Astrocyte (in vitro differentiated cells and primary cell): ENCODE data around the gene LRBA. TPM values are rescaled to one million over a fixed set of nuclear protein-coding genes. Genes with fewer than 3 reads are reported as not detected.

Experiments used
- DNase-seq: peaks from one replicate; pipeline ENCODE4 v3.0.0-alpha.2; 2010; ENCODE audit warnings: low read depth
- FAIRE-seq: peaks from 2 replicates; lab custom pipeline; 2011; peaks lifted over from hg19 to GRCh38; lab: Jason Lieb, UNC
- H2AFZ ChIP-seq: 2 replicates; pipeline ENCODE4 v1.6.0; 2012; ENCODE audit warnings: low read depth, low read length, inconsistent platforms
- H3K27ac ChIP-seq: 2 replicates; pipeline ENCODE4 v1.5.1; 2011; ENCODE audit warnings: low read depth, low read length, inconsistent platforms
- H3K27me3 ChIP-seq: 2 replicates; pipeline ENCODE4 v1.6.0; 2011; ENCODE audit warnings: low read length, inconsistent platforms; ENCODE audit not compliant: insufficient read depth
- H3K36me3 ChIP-seq: 2 replicates; pipeline ENCODE4 v1.5.1; 2011; ENCODE audit warnings: low read length, inconsistent platforms; ENCODE audit not compliant: insufficient read depth
- H3K4me1 ChIP-seq: 2 replicates; pipeline ENCODE4 v1.5.1; 2011; ENCODE audit warnings: low read length, inconsistent platforms; ENCODE audit not compliant: insufficient read depth
- H3K4me2 ChIP-seq: 2 replicates; pipeline ENCODE4 v1.6.0; 2012; ENCODE audit warnings: low read length, inconsistent platforms
- H3K4me3 ChIP-seq: 2 replicates; pipeline ENCODE4 v1.5.1; 2011; ENCODE audit warnings: low read depth, mild to moderate bottlenecking, low read length, inconsistent platforms; ENCODE audit not compliant: insufficient read depth
- H3K79me2 ChIP-seq: 2 replicates; pipeline ENCODE4 v1.6.0; 2012; ENCODE audit warnings: mild to moderate bottlenecking, low read length, inconsistent platforms; ENCODE audit not compliant: insufficient read depth
- H3K9ac ChIP-seq: 2 replicates; pipeline ENCODE4 v1.6.0; 2012; ENCODE audit warnings: mild to moderate bottlenecking, low read length, inconsistent platforms
- H3K9me3 ChIP-seq: 2 replicates; pipeline ENCODE4 v1.5.1; 2012; ENCODE audit warnings: low read depth, mild to moderate bottlenecking, low read length, inconsistent platforms; ENCODE audit not compliant: insufficient read depth
- H4K20me1 ChIP-seq: 2 replicates; pipeline ENCODE4 v1.6.0; 2012; ENCODE audit warnings: low read length, inconsistent platforms; ENCODE audit not compliant: insufficient read depth
- H3K27ac Mint-ChIP-seq: one replicate; pipeline ENCODE4 v1.8.0; 2021; ENCODE audit warnings: mild to moderate bottlenecking, mixed read lengths; ENCODE audit not compliant: unreplicated experiment
- H3K27me3 Mint-ChIP-seq: one replicate; pipeline ENCODE4 v1.8.0; 2021; ENCODE audit warnings: low read depth, mixed read lengths; ENCODE audit not compliant: unreplicated experiment
- H3K36me3 Mint-ChIP-seq: one replicate; pipeline ENCODE4 v1.8.0; 2021; ENCODE audit warnings: low read depth, mixed read lengths; ENCODE audit not compliant: unreplicated experiment
- H3K4me1 Mint-ChIP-seq: one replicate; pipeline ENCODE4 v1.8.0; 2021; ENCODE audit warnings: low read depth, mixed read lengths; ENCODE audit not compliant: unreplicated experiment
- H3K4me3 Mint-ChIP-seq: one replicate; pipeline ENCODE4 v1.8.0; 2021; ENCODE audit warnings: mild to moderate bottlenecking, moderate library complexity, mixed read lengths; ENCODE audit not compliant: unreplicated experiment
- H3K9me3 Mint-ChIP-seq: one replicate; pipeline ENCODE4 v1.8.0; 2021; ENCODE audit warnings: mild to moderate bottlenecking, mixed read lengths; ENCODE audit not compliant: unreplicated experiment
- EZH2 ChIP-seq: IDR thresholded peaks from 2 replicates; pipeline ENCODE4 v1.6.1; 2012; ENCODE audit warnings: mild to moderate bottlenecking, low read length, inconsistent platforms; ENCODE audit not compliant: insufficient read depth
- total RNA-seq: library from RNA; stranded (reverse); gene quantifications from 2 replicates; pipeline ENCODE4 v1.2.1, GENCODE V29; 2021
- TF ChIP-seq, protein P1 (sequence below): IDR thresholded peaks from 2 replicates; pipeline ENCODE4 v1.5.1; 2011; ENCODE audit warnings: low read depth, mild to moderate bottlenecking, inconsistent platforms, low read length, moderate library complexity; ENCODE audit not compliant: insufficient read depth

LRBA gene
- total RNA-seq, 1 donor from 2014 or later: 25.3 TPM

DNA sequence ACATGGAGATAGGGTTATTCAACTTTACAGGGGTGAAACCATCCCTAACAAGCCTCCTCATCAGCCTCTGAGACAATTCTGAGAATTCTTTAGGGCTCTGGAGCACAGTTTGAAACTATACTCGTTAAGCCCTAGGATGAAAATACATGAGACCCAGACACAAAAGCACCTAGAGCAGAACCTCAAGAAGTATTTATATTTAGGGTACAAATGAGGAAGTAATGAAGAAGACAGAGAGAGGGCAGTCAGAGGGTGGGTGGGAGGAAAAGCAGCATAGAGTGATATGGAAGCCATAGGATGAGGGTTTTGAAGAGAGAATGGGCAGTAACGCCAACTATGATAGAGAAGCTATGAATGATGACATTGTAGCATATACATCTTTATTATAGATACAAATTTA, 686.6 kb downstream of the LRBA start:
- Mint-ChIP-seq H3K27ac (no peak overlapping the region), H3K27me3 (no peaks in the 10 kb centered on the region)

DNA sequence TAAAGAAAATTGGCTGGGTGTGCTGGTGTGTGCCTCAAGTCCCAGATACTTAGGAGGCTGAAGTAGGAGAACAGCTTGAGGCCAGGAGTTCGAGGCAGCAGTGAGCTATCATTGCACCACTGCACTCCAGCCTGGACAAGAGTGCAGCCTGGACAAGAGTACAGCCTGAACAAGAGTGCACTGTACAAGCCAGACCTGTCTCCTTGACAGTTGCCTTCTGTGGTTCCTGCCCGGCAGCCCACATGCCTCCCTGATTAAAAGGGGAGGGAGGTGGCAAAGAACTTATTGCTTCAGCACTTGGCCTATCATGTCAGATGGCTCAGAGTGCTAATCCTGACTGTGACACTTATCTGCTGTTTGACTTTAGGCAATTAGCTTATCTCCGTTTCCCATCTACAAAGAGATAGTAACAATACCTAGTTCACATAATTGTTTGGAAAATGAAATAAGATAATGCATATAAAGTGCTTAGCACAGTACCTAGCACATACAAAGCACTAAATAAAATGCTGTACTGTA, 687.8 kb downstream of the LRBA start:
- H4K20me1 ChIP-seq: no peaks in the 10 kb centered on the region
- H2AFZ ChIP-seq: no peak overlapping the region
- no peaks in the 10 kb centered on the region for H3K9me3 ChIP-seq
- H3K4me3 Mint-ChIP-seq: no peak overlapping the region
- no peaks in the 10 kb centered on the region for H3K27me3 ChIP-seq
- no peak for TF ChIP-seq EZH2
- TF ChIP-seq, protein P1, sequence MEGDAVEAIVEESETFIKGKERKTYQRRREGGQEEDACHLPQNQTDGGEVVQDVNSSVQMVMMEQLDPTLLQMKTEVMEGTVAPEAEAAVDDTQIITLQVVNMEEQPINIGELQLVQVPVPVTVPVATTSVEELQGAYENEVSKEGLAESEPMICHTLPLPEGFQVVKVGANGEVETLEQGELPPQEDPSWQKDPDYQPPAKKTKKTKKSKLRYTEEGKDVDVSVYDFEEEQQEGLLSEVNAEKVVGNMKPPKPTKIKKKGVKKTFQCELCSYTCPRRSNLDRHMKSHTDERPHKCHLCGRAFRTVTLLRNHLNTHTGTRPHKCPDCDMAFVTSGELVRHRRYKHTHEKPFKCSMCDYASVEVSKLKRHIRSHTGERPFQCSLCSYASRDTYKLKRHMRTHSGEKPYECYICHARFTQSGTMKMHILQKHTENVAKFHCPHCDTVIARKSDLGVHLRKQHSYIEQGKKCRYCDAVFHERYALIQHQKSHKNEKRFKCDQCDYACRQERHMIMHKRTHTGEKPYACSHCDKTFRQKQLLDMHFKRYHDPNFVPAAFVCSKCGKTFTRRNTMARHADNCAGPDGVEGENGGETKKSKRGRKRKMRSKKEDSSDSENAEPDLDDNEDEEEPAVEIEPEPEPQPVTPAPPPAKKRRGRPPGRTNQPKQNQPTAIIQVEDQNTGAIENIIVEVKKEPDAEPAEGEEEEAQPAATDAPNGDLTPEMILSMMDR: no peak
- no peak overlapping the region for H3K4me2 ChIP-seq
- H3K9ac ChIP-seq: no peak overlapping the region
- DNase-seq (no peak), FAIRE-seq (no peak)
- no peaks in the 10 kb centered on the region for H3K36me3 Mint-ChIP-seq
- peaks cover 7% of the 10 kb centered on the region for H3K4me1 Mint-ChIP-seq
- H3K9me3 Mint-ChIP-seq: no peaks in the 10 kb centered on the region
- no peak overlapping the region for H3K27ac ChIP-seq
- H3K27me3 Mint-ChIP-seq: no peaks in the 10 kb centered on the region
- H3K36me3 ChIP-seq: no peaks in the 10 kb centered on the region
- H3K4me1 ChIP-seq: no peaks in the 10 kb centered on the region
- H3K4me3 ChIP-seq: no peak overlapping the region
- no peak overlapping the region for H3K27ac Mint-ChIP-seq
- H3K79me2 ChIP-seq: no peaks in the 10 kb centered on the region

More for the DNA sequence above, 686.6 kb downstream of the LRBA start:
- H4K20me1 ChIP-seq: no peaks in the 10 kb centered on the region
- H3K79me2 ChIP-seq: no peaks in the 10 kb centered on the region
- no peak overlapping the region for H3K4me3 Mint-ChIP-seq
- H3K27ac ChIP-seq: no peak overlapping the region
- no peaks in the 10 kb centered on the region for H3K36me3 Mint-ChIP-seq
- H3K9me3 ChIP-seq: no peaks in the 10 kb centered on the region
- DNase-seq: no peak
- H2AFZ ChIP-seq: no peak overlapping the region
- no peak overlapping the region for H3K9ac ChIP-seq
- peaks cover 4% of the 10 kb centered on the region for H3K4me1 Mint-ChIP-seq
- no peaks in the 10 kb centered on the region for H3K4me1 ChIP-seq
- H3K4me2 ChIP-seq: no peak overlapping the region
- no peaks in the 10 kb centered on the region for H3K36me3 ChIP-seq
- H3K4me3 ChIP-seq: no peak overlapping the region
- no peaks in the 10 kb centered on the region for H3K9me3 Mint-ChIP-seq
- no peak for TF ChIP-seq EZH2
- TF ChIP-seq, protein P1: no peak
- H3K27me3 ChIP-seq: no peaks in the 10 kb centered on the region
- FAIRE-seq: no peak

DNA sequence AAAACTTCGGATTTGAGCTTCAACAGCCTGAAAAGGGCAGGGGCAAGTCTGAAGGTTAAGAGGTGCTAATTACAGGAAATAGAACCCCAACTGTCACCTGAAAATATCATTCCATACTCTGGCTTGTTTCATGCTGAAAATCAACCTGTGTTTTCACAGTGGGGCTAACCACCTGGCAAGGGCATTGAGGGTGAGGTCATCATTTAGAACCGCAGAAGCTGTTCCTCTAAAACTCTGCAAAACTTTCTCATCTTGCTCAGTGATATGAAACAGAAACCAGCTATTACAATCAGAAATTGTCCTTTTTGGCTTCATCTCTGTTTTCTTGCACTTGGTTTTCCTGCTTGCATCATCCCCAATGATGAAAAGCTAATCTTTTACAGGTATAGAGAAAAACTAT, 689.2 kb downstream of the LRBA start:
- peaks cover 5% of the 10 kb centered on the region for H3K4me1 Mint-ChIP-seq
- no peaks in the 10 kb centered on the region for H3K9me3 Mint-ChIP-seq

More for the DNA sequence above, 689.2 kb downstream of the LRBA start:
- no peak overlapping the region for H2AFZ ChIP-seq
- no peaks in the 10 kb centered on the region for H3K36me3 ChIP-seq
- no peak for TF ChIP-seq EZH2
- TF ChIP-seq, protein P1: no peak
- FAIRE-seq: no peak
- no peak for DNase-seq
- H3K36me3 Mint-ChIP-seq: no peaks in the 10 kb centered on the region
- H3K4me3 ChIP-seq: no peak overlapping the region
- H3K27me3 ChIP-seq: no peaks in the 10 kb centered on the region
- no peak overlapping the region for H3K27ac Mint-ChIP-seq
- H3K79me2 ChIP-seq: no peaks in the 10 kb centered on the region
- H3K9me3 ChIP-seq: no peaks in the 10 kb centered on the region
- H3K4me1 ChIP-seq: no peaks in the 10 kb centered on the region
- H3K27ac ChIP-seq: no peak overlapping the region
- no peak overlapping the region for H3K4me3 Mint-ChIP-seq
- no peak overlapping the region for H3K4me2 ChIP-seq
- no peak overlapping the region for H3K9ac ChIP-seq
- no peaks in the 10 kb centered on the region for H3K27me3 Mint-ChIP-seq
- no peaks in the 10 kb centered on the region for H4K20me1 ChIP-seq
